HAP-1 (cell line): Measurements from ENCODE around the gene PEA15.

Experiments
- DNase-seq, 2 experiments: peaks; one replicate each; pipeline ENCODE4 v3.0.0-alpha.2; 2016 to 2020; ENCODE audit warnings: low spot score in 2 of 2
- H3K27me3 ChIP-seq: fragments of 250-450 bp; sonication (Bioruptor Pico); 2 replicates; pipeline ENCODE4 v1.5.1; 2020; ENCODE audit warnings: low read depth, mild to moderate bottlenecking, moderate library complexity
- H3K36me3 ChIP-seq: fragments of 250-450 bp; sonication (Bioruptor Pico); replicated peaks from 2 replicates; pipeline ENCODE4 v1.5.1; 2020; ENCODE audit warnings: mild to moderate bottlenecking
- H3K4me1 ChIP-seq: fragments of 250-450 bp; sonication (Bioruptor Pico); 2 replicates; pipeline ENCODE4 v1.5.1; 2020; ENCODE audit warnings: mild to moderate bottlenecking
- H3K4me3 ChIP-seq: fragments of 250-450 bp; sonication (Bioruptor Pico); 2 replicates; pipeline ENCODE4 v1.5.1; 2020; ENCODE audit warnings: mild to moderate bottlenecking, moderate library complexity
- H3K9me3 ChIP-seq: fragments of 250-450 bp; sonication (Bioruptor Pico); 2 replicates; pipeline ENCODE4 v1.5.1; 2020; ENCODE audit warnings: mild to moderate bottlenecking, moderate library complexity
- in situ Hi-C: fragments of 300-500 bp; cut with MboI; formaldehyde crosslinking; loops from 3 replicates; pipeline ENCODE4 v1.14.3; 2020; ENCODE audit warnings: low sequenced_read_pairs, inconsistent platforms, mixed read lengths

PEA15 gene

GRCh38 chr1:160261893-160262794 is 57.0 kb downstream of the PEA15 start, which contains the start of gene DCAF8:
Gene DCAF8 (minus strand): TSS chr1:160262549. CDS start chr1:160244008, 18,541 bp downstream.
- Histone ChIP-seq H3K4me1 (peaks cover 12% of the 10 kb centered on the region), H3K9me3 (no peaks in the 10 kb centered on the region), H3K36me3 (no peaks in the 10 kb centered on the region), H3K27me3 (no peaks in the 10 kb centered on the region; the same call in 1 of the 2 replicates), H3K4me3 (peak within 1 kb of the TSS; percentile 76)
- in situ Hi-C loops, result no loop called here
- peak; percentile 96 to 99 for DNase-seq

GRCh38 chr1:160264795-160265307 is 59.7 kb downstream of the PEA15 start:
- H3K27me3 ChIP-seq, result no peaks in the 10 kb centered on the region; the same call in 1 of the 2 replicates
- no peaks in the 10 kb centered on the region for H3K36me3 ChIP-seq
- no peak for DNase-seq
- H3K4me3 ChIP-seq, result no peak overlapping the region
- H3K4me1 ChIP-seq, result peaks cover 10% of the 10 kb centered on the region
- in situ Hi-C loops, result no loop called here
- no peaks in the 10 kb centered on the region for H3K9me3 ChIP-seq
